K562 (cell line): Measurements from ENCODE around the gene MYMX. TPM values are rescaled to one million over a fixed set of nuclear protein-coding genes. Genes with fewer than 3 reads are reported as not detected.

Experiments used
- ARID1B ChIP-seq: fragments of 450-650 bp; IDR thresholded peaks from 2 replicates; pipeline ENCODE4 v1.6.1; 2016; ENCODE audit warnings: antibody characterized with exemption, mild to moderate bottlenecking, inconsistent platforms
- BACH1 ChIP-seq: fragments of 200-800 bp; sonication (Bioruptor generic); IDR thresholded peaks from 2 replicates; pipeline ENCODE4 v1.6.1; 2016; ENCODE audit warnings: missing genetic modification characterization, missing compliant biosample characterization
- BRCA1 ChIP-seq, 2 experiments: fragments of 450-650 bp in 1 of 2; sonication (generic) in 1 of 2; formaldehyde crosslinking in 1 of 2; IDR thresholded peaks; 2 replicates each; pipeline versions ENCODE4 v1.5.0 to v1.6.1; 2017 to 2020; ENCODE audit warnings: mild to moderate bottlenecking in 1 of 2, missing genetic modification reagents in 1 of 2
- ELF1 ChIP-seq: fragments of 200-800 bp; sonication (Bioruptor generic); IDR thresholded peaks from 2 replicates; pipeline ENCODE4 v1.6.1; 2016; ENCODE audit warnings: missing genetic modification characterization, missing compliant biosample characterization
- FOSL1 ChIP-seq: fragments of 200-800 bp; sonication (Bioruptor generic); conservative IDR thresholded peaks from 2 replicates; pipeline ENCODE4 v1.6.1; 2016; ENCODE audit warnings: missing genetic modification characterization, missing compliant biosample characterization
- IRF2 ChIP-seq: sonication (generic); formaldehyde crosslinking; IDR thresholded peaks from 2 replicates; pipeline ENCODE4 v1.8.1; 2022; ENCODE audit warnings: mild to moderate bottlenecking, missing genetic modification reagents
- JUNB ChIP-seq: fragments of 450-650 bp; formaldehyde crosslinking; conservative IDR thresholded peaks from 2 replicates; pipeline ENCODE4 v1.4.0; 2020; ENCODE audit warnings: mild to moderate bottlenecking
- KAT2B ChIP-seq: IDR thresholded peaks from one replicate; pipeline ENCODE4 v1.6.1; 2012; ENCODE audit warnings: low read depth, mild to moderate bottlenecking, control low read depth, inconsistent platforms, low read length, moderate library complexity
- MYC ChIP-seq, 2 experiments: fragments of 250-450 bp in 1 of 2; sonication (Bioruptor Pico) in 1 of 2; IDR thresholded peaks; 2 replicates each; pipeline versions ENCODE4 v1.5.1 to v1.6.1; 2012 to 2021; ENCODE audit warnings: low read depth in 2 of 2, borderline replicate concordance in 1 of 2, improper control_type of control experiment in 1 of 2, low read length in 1 of 2, mild to moderate bottlenecking in 1 of 2, moderate library complexity in 1 of 2
- NFE2L1 ChIP-seq: fragments of 450-650 bp; IDR thresholded peaks from 2 replicates; pipeline ENCODE4 v1.6.1; 2016; ENCODE audit warnings: missing genetic modification characterization, low read depth, mild to moderate bottlenecking, missing compliant biosample characterization, moderate library complexity, borderline replicate concordance
- OTX1 ChIP-seq: fragments of 450-650 bp; formaldehyde crosslinking; IDR thresholded peaks from 2 replicates; pipeline ENCODE4 v1.4.0; 2022; ENCODE audit warnings: mild to moderate bottlenecking
- PCBP2 ChIP-seq: fragments of 200-400 bp; formaldehyde crosslinking; IDR thresholded peaks from 2 replicates; pipeline ENCODE4 v1.6.1; 2018; ENCODE audit warnings: low read length, low read depth, mild to moderate bottlenecking, moderate library complexity; ENCODE audit not compliant: poor library complexity, severe bottlenecking
- RBM25 ChIP-seq: fragments of 200-400 bp; formaldehyde crosslinking; IDR thresholded peaks from 2 replicates; pipeline ENCODE4 v1.6.1; 2018; ENCODE audit warnings: low read length, low read depth, moderate library complexity; ENCODE audit not compliant: severe bottlenecking
- SUPT5H ChIP-seq: fragments of 450-650 bp; IDR thresholded peaks from 2 replicates; pipeline ENCODE4 v1.6.1; 2016
- TCFL5 ChIP-seq: fragments of 250-450 bp; sonication (Bioruptor Pico); conservative IDR thresholded peaks from 2 replicates; pipeline ENCODE4 v1.6.1; 2021; ENCODE audit warnings: mild to moderate bottlenecking, moderate library complexity, matching md5 sums
- TEAD2 ChIP-seq: fragments of 450-650 bp; IDR thresholded peaks from 2 replicates; pipeline ENCODE4 v1.6.1; 2016; ENCODE audit warnings: missing genetic modification characterization, control low read depth, missing compliant biosample characterization
- ZNF121 ChIP-seq: sonication (generic); formaldehyde crosslinking; conservative IDR thresholded peaks from 2 replicates; pipeline ENCODE4 v1.8.0; 2022; ENCODE audit warnings: missing genetic modification reagents
- ZNF316 ChIP-seq: fragments of 450-650 bp; IDR thresholded peaks from 2 replicates; pipeline ENCODE4 v1.6.1; 2016
- ZNF444 ChIP-seq: fragments of 250-450 bp; sonication (Bioruptor Pico); IDR thresholded peaks from 2 replicates; pipeline ENCODE4 v1.4.0; 2020; ENCODE audit warnings: mild to moderate bottlenecking, moderate library complexity
- ZNF785 ChIP-seq: fragments of 250-450 bp; sonication (Bioruptor Pico); IDR thresholded peaks from 2 replicates; pipeline ENCODE4 v1.4.0; 2020; ENCODE audit warnings: mild to moderate bottlenecking
- polyA plus RNA-seq, 8 experiments: library from polyadenylated mRNA; depleted of rRNA in 4 of 8; stranded (reverse) in 5 of 8; unstranded in 3 of 8; fragments of >200 nt; fragmentation: Nextera tagmentation in 2 of 8; fragmentation: Illumina TruSeq in 1 of 8; extraction: Ambion mirVana in 2 of 8; extraction: Trizol in 1 of 8; gene quantifications; 2 replicates each; pipeline versions ENCODE4 v1.2.1 to v1.2.3, GENCODE V29; 2011 to 2014; ENCODE audit warnings: inconsistent platforms in 1 of 8, missing spikeins in 1 of 8
- total RNA-seq, 7 experiments: library from RNA; depleted of rRNA in 6 of 7; stranded (reverse); fragments of >200 nt in 6 of 7; fragmentation: Illumina TruSeq in 2 of 7; extraction: Trizol in 2 of 7; gene quantifications; 2 replicates each; pipeline versions ENCODE4 v1.2.1 to v1.2.3, GENCODE V29; 2011 to 2021; ENCODE audit warnings: low replicate concordance in 1 of 7
- TF ChIP-seq, protein P1 (sequence below): sonication (generic); formaldehyde crosslinking; IDR thresholded peaks from 2 replicates; pipeline ENCODE4 v1.8.0; 2022; ENCODE audit warnings: missing genetic modification reagents, mild to moderate bottlenecking, borderline replicate concordance
- TF ChIP-seq, protein P2 (sequence below), 2 experiments: fragments of 200-800 bp in 1 of 2; sonication (Bioruptor generic) in 1 of 2; sonication (generic) in 1 of 2; formaldehyde crosslinking in 1 of 2; IDR thresholded peaks in 1 of 2; conservative IDR thresholded peaks in 1 of 2; 2 replicates each; pipeline versions ENCODE4 v1.5.0 to v1.6.1; 2016 to 2020; ENCODE audit warnings: missing compliant biosample characterization in 1 of 2, missing genetic modification characterization in 1 of 2, missing genetic modification reagents in 1 of 2
- TF ChIP-seq, protein P3 (sequence below): fragments of 450-650 bp; IDR thresholded peaks from 2 replicates; pipeline ENCODE4 v1.6.1; 2016; ENCODE audit warnings: missing biosample characterization, missing genetic modification characterization
- TF ChIP-seq, protein P4 (sequence below): sonication (generic); formaldehyde crosslinking; IDR thresholded peaks from 2 replicates; pipeline ENCODE4 v1.8.1; 2022; ENCODE audit warnings: missing genetic modification reagents

Gene MYMX
- total and polyA plus RNA-seq, 9 of the 15 experiments (the other 6 are each of a cell fraction or from before 2014, with no cell fraction given), result 0.12 TPM; not detected in 8

DNA sequence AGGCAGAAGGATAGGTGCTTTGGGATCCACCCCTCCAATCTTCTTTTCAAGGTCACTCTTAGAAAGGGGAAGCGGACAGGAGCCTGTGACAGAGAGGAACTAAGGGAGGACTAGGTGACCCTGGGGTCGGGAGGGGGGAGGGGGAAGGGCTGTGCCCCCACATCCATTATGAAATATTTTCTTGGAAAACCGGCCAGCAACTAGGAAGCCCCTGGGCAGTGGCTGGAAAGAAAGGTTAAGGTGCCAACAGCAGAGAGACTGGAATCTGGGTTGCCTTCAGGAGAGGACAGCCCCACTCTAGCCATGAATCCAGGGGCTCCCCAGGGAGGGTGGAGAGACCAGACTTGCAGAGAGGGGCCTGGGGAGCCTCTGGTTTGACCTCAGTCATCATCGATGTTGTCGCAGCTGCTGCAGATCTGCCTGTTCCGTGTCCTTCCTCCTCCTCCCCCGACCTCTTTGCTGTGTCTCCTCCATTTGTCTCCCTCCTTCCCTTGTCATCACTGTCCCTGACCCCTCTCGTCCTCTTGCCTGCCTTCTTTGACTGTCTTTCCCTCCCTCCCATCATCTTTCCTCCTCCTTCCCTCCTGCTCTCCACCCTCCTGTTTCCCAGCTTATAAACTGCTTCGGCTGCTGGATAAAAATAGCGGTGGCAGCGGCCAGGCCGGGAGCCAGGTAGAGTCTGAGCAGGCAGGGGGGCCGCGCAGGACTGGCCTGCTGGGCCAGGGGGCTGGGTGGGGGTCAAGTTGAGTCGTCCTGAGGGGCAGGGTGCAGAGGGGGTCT, 9.8 kb downstream of the MYMX start (continued):
- TF ChIP-seq, protein P1, sequence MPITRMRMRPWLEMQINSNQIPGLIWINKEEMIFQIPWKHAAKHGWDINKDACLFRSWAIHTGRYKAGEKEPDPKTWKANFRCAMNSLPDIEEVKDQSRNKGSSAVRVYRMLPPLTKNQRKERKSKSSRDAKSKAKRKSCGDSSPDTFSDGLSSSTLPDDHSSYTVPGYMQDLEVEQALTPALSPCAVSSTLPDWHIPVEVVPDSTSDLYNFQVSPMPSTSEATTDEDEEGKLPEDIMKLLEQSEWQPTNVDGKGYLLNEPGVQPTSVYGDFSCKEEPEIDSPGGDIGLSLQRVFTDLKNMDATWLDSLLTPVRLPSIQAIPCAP (CRISPR knock-in tag), result no peak
- TF ChIP-seq TCFL5 (CRISPR knock-in tag) (no peak), BACH1 (tag) (no peak), MYC (IDR thresholded peaks at IDR 0.05; ENCODE audit: low read depth, low read length) (0 out of 2 replicates have a peak, but pooled peaks have one; percentile 11), MYC (CRISPR knock-in tag; IDR thresholded peaks at IDR 0.05; ENCODE audit: borderline replicate concordance, low read depth) (no peak), FOSL1 (no peak), SUPT5H (no peak), ELF1 (tag) (no peak), ZNF785 (CRISPR knock-in tag) (no peak), PCBP2 (no peak), BRCA1 (IDR thresholded peaks at IDR 0.05) (no peak), BRCA1 (CRISPR knock-in tag; IDR thresholded peaks at IDR 0.05) (no peak), KAT2B (no peak), TEAD2 (tag) (no peak), ARID1B (peak; percentile 55), ZNF121 (no peak), OTX1 (CRISPR knock-in tag) (0 out of 2 replicates have a peak, but pooled peaks have one; percentile 48), IRF2 (CRISPR knock-in tag) (no peak), ZNF316 (0 out of 2 replicates have a peak, but pooled peaks have one; percentile 2), RBM25 (no peak), ZNF444 (no peak), JUNB (CRISPR knock-in tag) (no peak), NFE2L1 (tag) (no peak)
- TF ChIP-seq, protein P2, sequence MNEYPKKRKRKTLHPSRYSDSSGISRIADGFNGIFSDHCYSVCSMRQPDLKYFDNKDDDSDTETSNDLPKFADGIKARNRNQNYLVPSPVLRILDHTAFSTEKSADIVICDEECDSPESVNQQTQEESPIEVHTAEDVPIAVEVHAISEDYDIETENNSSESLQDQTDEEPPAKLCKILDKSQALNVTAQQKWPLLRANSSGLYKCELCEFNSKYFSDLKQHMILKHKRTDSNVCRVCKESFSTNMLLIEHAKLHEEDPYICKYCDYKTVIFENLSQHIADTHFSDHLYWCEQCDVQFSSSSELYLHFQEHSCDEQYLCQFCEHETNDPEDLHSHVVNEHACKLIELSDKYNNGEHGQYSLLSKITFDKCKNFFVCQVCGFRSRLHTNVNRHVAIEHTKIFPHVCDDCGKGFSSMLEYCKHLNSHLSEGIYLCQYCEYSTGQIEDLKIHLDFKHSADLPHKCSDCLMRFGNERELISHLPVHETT (CRISPR knock-in tag; conservative IDR thresholded peaks at IDR 0.05 in 1 of 2, IDR thresholded peaks at IDR 0.05 in 1 of 2), result no peak
- TF ChIP-seq, protein P3, sequence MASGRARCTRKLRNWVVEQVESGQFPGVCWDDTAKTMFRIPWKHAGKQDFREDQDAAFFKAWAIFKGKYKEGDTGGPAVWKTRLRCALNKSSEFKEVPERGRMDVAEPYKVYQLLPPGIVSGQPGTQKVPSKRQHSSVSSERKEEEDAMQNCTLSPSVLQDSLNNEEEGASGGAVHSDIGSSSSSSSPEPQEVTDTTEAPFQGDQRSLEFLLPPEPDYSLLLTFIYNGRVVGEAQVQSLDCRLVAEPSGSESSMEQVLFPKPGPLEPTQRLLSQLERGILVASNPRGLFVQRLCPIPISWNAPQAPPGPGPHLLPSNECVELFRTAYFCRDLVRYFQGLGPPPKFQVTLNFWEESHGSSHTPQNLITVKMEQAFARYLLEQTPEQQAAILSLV (tag), result no peak
- TF ChIP-seq, protein P4, sequence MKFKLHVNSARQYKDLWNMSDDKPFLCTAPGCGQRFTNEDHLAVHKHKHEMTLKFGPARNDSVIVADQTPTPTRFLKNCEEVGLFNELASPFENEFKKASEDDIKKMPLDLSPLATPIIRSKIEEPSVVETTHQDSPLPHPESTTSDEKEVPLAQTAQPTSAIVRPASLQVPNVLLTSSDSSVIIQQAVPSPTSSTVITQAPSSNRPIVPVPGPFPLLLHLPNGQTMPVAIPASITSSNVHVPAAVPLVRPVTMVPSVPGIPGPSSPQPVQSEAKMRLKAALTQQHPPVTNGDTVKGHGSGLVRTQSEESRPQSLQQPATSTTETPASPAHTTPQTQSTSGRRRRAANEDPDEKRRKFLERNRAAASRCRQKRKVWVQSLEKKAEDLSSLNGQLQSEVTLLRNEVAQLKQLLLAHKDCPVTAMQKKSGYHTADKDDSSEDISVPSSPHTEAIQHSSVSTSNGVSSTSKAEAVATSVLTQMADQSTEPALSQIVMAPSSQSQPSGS (CRISPR knock-in tag), result no peak
